Subcutaneous adipose tissue (tissue), 4 donors: ENCODE data around the gene NANS. TPM values are rescaled to one million over a fixed set of nuclear protein-coding genes. Genes with fewer than 3 reads are reported as not detected.

Source experiments
- CTCF ChIP-seq: fragments of 450-650 bp; IDR thresholded peaks from one replicate; pipeline ENCODE4 v1.5.1; 2016; ENCODE audit warnings: low read depth, mild to moderate bottlenecking, control low read depth, antibody characterized with exemption, moderate library complexity
- total RNA-seq, 4 donors: library from RNA; depleted of rRNA; stranded (reverse); fragments of >200 nt; gene quantifications; one replicate each; pipeline ENCODE4 v1.1.0, GENCODE V29; 2016

NANS gene
- total RNA-seq, 4 donors from 2014 or later = 27.7 to 58.6 (median 41.9) TPM

GRCh38 chr9:98054376-98054951 is 2.1 kb upstream of the NANS start:
- no peak for TF ChIP-seq CTCF

GRCh38 chr9:98057138-98057799 is 737 bp downstream of the NANS start:
- no peak for TF ChIP-seq CTCF

- no peak for TF ChIP-seq CTCF
Observed at GRCh38 chr9:98062161-98062560, 5.6 kb downstream of the NANS start.

GRCh38 chr9:98064623-98065392 is 8.3 kb downstream of the NANS start:
- TF ChIP-seq CTCF = no peak

GRCh38 chr9:98066235-98066634 is 9.7 kb downstream of the NANS start:
- TF ChIP-seq CTCF = no peak

- TF ChIP-seq CTCF = no peak
Observed at GRCh38 chr9:98067184-98067583, 10.7 kb downstream of the NANS start.

GRCh38 chr9:98069551-98069950 is 13.0 kb downstream of the NANS start:
- no peak for TF ChIP-seq CTCF
